ENCODE results near the gene VPS37B.

Gene VPS37B

DNA sequence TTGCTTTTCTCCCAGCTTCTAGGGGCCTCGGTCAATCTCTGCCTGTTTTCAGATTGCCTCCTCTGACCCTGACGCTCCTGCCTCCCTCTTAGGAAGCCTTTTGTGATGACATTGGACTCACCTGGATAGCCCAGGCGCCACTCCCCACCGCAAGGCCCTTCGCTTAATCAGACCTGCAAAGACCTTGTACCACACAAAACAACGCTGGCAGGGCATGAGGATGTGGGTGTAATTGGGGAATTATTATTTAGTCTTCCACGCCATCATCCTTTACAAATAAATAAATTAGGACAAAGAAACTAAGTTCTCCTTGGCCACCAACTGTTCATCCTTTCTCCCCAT is 7.7 kb upstream of the VPS37B start:
- no peak for DNase-seq

DNA sequence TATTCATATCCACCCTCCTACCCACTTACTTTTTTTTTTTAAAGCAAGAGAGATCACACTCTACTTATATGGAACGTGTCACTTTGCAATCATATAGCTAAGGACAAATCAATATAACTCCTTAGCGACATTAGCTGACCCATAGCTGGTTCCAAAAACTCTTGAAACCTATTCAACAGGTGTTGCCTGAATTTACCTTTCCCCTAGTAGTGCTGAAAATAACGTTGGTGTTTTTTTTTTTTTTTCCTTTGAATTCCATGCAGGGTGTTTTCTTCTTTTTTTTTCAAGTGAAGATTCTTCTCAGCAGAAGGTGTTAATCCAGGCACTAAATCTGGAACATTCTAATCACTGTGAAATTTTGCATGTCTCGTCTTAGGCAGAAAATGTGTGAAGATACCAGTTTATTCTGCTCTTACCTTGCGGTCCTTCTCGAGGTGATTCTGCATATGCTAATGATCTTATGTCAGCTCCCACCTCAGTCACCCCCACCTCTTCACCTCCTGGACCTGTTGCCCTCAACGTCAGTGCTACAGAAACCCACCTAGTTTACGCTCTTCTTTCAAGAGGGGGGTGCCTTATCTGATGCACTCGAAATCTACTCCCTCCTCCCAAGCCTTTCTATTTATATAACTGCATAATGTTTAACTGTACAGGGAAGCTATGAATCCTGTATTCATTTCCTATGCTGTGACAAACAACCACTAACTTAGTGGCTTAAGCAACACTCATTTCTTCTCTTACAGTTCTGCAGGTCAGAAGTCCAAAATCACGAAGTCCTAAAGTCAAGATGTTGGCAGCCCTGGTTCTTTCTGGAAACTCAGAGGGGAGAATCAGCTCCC is 7.1 kb upstream of the VPS37B start:
- Histone ChIP-seq H3K9me3 (ENCODE audit: severe bottlenecking) (no peaks in the 10 kb centered on the region), H3K4me3 (ENCODE audit: low read depth, low read length) (no peak overlapping the region), H3K27ac (no peak overlapping the region), H3K27me3 (ENCODE audit: insufficient read depth, low read depth, severe bottlenecking) (no peaks in the 10 kb centered on the region), H3K36me3 (no peaks in the 10 kb centered on the region)
- TF ChIP-seq, protein P1, sequence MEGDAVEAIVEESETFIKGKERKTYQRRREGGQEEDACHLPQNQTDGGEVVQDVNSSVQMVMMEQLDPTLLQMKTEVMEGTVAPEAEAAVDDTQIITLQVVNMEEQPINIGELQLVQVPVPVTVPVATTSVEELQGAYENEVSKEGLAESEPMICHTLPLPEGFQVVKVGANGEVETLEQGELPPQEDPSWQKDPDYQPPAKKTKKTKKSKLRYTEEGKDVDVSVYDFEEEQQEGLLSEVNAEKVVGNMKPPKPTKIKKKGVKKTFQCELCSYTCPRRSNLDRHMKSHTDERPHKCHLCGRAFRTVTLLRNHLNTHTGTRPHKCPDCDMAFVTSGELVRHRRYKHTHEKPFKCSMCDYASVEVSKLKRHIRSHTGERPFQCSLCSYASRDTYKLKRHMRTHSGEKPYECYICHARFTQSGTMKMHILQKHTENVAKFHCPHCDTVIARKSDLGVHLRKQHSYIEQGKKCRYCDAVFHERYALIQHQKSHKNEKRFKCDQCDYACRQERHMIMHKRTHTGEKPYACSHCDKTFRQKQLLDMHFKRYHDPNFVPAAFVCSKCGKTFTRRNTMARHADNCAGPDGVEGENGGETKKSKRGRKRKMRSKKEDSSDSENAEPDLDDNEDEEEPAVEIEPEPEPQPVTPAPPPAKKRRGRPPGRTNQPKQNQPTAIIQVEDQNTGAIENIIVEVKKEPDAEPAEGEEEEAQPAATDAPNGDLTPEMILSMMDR (IDR thresholded peaks at IDR 0.05; ENCODE audit: low read depth, low read length), result no peak
- no peak for DNase-seq

More for the DNA sequence above, 7.7 kb upstream of the VPS37B start:
- no peaks in the 10 kb centered on the region for H3K27me3 ChIP-seq (ENCODE audit: insufficient read depth, low read depth, severe bottlenecking)
- H3K9me3 ChIP-seq (ENCODE audit: severe bottlenecking), result no peaks in the 10 kb centered on the region
- H3K27ac ChIP-seq, result no peak overlapping the region
- H3K36me3 ChIP-seq, result no peaks in the 10 kb centered on the region
- TF ChIP-seq, protein P1 (IDR thresholded peaks at IDR 0.05; ENCODE audit: low read depth, low read length), result no peak
- no peak overlapping the region for H3K4me3 ChIP-seq (ENCODE audit: low read depth, low read length)

DNA sequence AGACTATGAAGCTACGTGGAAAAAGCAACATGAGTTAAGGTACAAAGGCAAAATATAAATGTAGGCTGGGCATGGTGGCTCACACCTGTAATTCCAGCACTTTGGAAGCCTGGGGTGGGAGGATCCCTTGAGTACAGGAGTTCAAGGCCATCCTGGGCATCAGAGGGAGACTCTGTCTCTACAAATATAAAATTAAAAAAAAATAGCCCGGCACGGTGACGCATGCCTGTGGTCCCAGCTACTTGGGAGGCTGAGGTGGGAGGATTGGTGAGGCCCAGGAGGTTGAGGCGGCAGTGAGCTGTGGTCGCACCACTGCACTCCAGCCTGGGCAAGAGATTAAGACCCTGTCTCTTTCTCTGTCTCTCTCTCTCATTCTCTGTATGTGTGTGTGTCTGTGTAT is 4.0 kb upstream of the VPS37B start:
- no peak overlapping the region for H3K4me3 ChIP-seq (ENCODE audit: low read depth, low read length)
- DNase-seq, result no peak
- no peaks in the 10 kb centered on the region for H3K9me3 ChIP-seq (ENCODE audit: severe bottlenecking)
- no peaks in the 10 kb centered on the region for H3K27me3 ChIP-seq (ENCODE audit: insufficient read depth, low read depth, severe bottlenecking)
- H3K27ac ChIP-seq, result no peak overlapping the region
- peaks cover 3% of the 10 kb centered on the region; the same call in 1 of the 2 replicates for H3K36me3 ChIP-seq
- TF ChIP-seq, protein P1 (IDR thresholded peaks at IDR 0.05; ENCODE audit: low read depth, low read length), result no peak

DNA sequence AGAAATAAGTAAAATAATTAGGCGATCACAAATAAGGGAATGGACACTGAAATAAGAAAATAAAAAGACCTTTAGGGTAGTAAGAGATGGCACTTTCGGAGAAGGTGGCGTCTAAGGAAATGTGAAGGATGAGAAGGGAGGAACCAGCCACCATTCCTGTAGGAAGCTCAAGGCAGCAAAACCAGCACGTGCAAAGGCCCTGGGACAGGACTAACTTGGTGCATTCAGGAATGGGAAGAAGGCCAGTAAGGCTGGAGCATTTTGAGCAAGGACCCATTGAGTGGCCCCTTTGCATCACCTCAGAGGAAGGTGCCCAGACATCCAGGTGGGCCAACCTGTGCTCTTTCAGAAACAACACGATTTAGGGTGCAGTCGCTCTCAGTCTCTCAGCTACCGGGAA is 738 bp upstream of the VPS37B start:
- peaks cover 17% of the 10 kb centered on the region for H3K36me3 ChIP-seq
- no peak overlapping the region for H3K4me3 ChIP-seq (ENCODE audit: low read depth, low read length)
- no peaks in the 10 kb centered on the region for H3K9me3 ChIP-seq (ENCODE audit: severe bottlenecking)
- no peak overlapping the region for H3K27ac ChIP-seq
- DNase-seq, result no peak
- no peaks in the 10 kb centered on the region for H3K27me3 ChIP-seq (ENCODE audit: insufficient read depth, low read depth, severe bottlenecking)
- TF ChIP-seq, protein P1 (IDR thresholded peaks at IDR 0.05; ENCODE audit: low read depth, low read length), result no peak

DNA sequence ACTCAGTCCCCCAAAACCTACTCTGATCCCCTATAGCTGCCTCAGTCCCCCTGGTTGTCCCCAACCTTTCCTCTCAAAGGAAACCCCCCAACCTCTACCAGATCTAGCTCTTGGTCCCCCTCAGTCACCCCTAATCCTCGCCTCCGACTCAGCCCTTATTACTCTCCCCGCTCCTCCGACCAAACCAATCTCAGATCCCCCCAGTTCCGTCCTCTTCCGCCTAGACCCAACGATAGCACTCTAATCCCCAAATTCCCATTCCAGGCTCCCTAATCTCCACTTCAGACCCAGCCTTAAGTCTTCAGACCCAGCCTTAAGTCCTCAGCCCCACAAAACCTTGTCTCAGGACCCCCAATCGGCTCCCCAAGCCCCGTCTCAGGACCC is 612 bp downstream of the VPS37B start:
- Histone ChIP-seq H3K27me3 (ENCODE audit: insufficient read depth, low read depth, severe bottlenecking) (no peaks in the 10 kb centered on the region), H3K9me3 (ENCODE audit: severe bottlenecking) (no peaks in the 10 kb centered on the region), H3K36me3 (peaks cover 17% of the 10 kb centered on the region), H3K27ac (peak overlapping the region; percentile 90), H3K4me3 (ENCODE audit: low read depth, low read length) (peak overlapping the region; percentile 95)
- TF ChIP-seq, protein P1 (IDR thresholded peaks at IDR 0.05; ENCODE audit: low read depth, low read length), result no peak
- DNase-seq, result no peak
